DND-41 (cell line): ENCODE measurements around the gene TBCE.
"Not testable (repeated sequence)": the region's sequence is repeated elsewhere in the genome, so short reads cannot be mapped to it uniquely, and the experiment has no call there.

Source experiments
- EZH2 ChIP-seq: IDR thresholded peaks from 3 replicates; pipeline ENCODE4 v1.6.1; 2012; ENCODE audit warnings: borderline replicate concordance, low read depth, mild to moderate bottlenecking, moderate library complexity, low read length, inconsistent platforms; ENCODE audit not compliant: severe bottlenecking
- TF ChIP-seq, protein P1 (sequence below): IDR thresholded peaks from 2 replicates; pipeline ENCODE4 v1.5.1; 2012; ENCODE audit warnings: borderline replicate concordance, low read length, moderate library complexity, mild to moderate bottlenecking; ENCODE audit not compliant: poor library complexity, severe bottlenecking; ENCODE audit errors: extremely low read depth

DNA sequence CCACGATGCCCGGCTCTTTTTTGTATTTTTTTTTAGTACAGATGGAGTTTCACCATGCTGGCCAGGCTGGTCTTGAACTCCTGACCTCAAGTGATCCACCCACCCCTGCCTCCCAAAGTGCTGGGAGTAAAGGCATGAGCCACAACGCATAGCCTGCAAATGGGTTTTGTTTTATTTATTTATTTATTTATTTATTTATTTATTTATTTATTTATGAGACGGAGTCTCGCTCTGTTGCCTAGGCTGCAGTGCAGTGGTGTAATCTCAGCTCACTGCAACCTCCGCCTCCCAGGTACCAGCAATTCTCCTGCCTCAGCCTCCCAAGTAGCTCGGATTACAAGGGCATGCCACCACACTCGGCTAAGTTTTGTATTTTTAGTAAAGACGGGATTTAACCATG, 3.0 kb upstream of the TBCE start:
- TF ChIP-seq, protein P1, sequence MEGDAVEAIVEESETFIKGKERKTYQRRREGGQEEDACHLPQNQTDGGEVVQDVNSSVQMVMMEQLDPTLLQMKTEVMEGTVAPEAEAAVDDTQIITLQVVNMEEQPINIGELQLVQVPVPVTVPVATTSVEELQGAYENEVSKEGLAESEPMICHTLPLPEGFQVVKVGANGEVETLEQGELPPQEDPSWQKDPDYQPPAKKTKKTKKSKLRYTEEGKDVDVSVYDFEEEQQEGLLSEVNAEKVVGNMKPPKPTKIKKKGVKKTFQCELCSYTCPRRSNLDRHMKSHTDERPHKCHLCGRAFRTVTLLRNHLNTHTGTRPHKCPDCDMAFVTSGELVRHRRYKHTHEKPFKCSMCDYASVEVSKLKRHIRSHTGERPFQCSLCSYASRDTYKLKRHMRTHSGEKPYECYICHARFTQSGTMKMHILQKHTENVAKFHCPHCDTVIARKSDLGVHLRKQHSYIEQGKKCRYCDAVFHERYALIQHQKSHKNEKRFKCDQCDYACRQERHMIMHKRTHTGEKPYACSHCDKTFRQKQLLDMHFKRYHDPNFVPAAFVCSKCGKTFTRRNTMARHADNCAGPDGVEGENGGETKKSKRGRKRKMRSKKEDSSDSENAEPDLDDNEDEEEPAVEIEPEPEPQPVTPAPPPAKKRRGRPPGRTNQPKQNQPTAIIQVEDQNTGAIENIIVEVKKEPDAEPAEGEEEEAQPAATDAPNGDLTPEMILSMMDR = not testable (repeated sequence)
- TF ChIP-seq EZH2 = not testable (repeated sequence)
